Testis (tissue), 3 donors: ENCODE data around the gene CPE. TPM values are rescaled to one million over a fixed set of nuclear protein-coding genes. Genes with fewer than 3 reads are reported as not detected.
"Not testable (repeated sequence)": the region's sequence is repeated elsewhere in the genome, so short reads cannot be mapped to it uniquely, and the experiment has no call there.

Experiments used
- DNase-seq: peaks from one replicate; pipeline ENCODE4 v3.0.0-alpha.2; 2019
- H3K27ac ChIP-seq, 2 donors: fragments of 200-600 bp; sonication (generic); one replicate each; pipeline ENCODE4 v1.5.1; 2019
- H3K27me3 ChIP-seq: fragments of 200-600 bp; sonication (generic); one replicate; pipeline ENCODE4 v1.5.1; 2019
- H3K36me3 ChIP-seq: fragments of 200-600 bp; sonication (generic); one replicate; pipeline ENCODE4 v1.5.1; 2017; ENCODE audit warnings: low read depth; ENCODE audit errors: missing control alignments
- H3K4me1 ChIP-seq: fragments of 200-600 bp; sonication (generic); one replicate; pipeline ENCODE4 v1.5.1; 2019
- H3K4me3 ChIP-seq, 2 donors: fragments of 200-600 bp; sonication (generic); one replicate each; pipeline ENCODE4 v1.5.1; 2017 to 2019
- H3K9me3 ChIP-seq: fragments of 200-600 bp; sonication (generic); one replicate; pipeline ENCODE4 v1.5.1; 2017
- POLR2A ChIP-seq: fragments of 450-650 bp; IDR thresholded peaks from one replicate; pipeline ENCODE4 v1.6.1; 2017; ENCODE audit warnings: antibody characterized with exemption, mild to moderate bottlenecking, moderate library complexity
- WGBS, 2 donors: methylation state at CpG; one replicate each; pipeline ENCODE4 v1.1.5; 2018; 5-methylcytosine and 5-hydroxymethylcytosine counted together
- intact Hi-C: fragments of 100-400 bp; cut with DNase I; formaldehyde crosslinking; loops from one replicate; pipeline ENCODE4 v1.15.1; 2023; ENCODE audit warnings: low total_unique reads
- polyA plus RNA-seq: library from polyadenylated mRNA; stranded (reverse); fragments of 350-450 nt; fragmentation: Illumina TruSeq; extraction: RNeasy Lipid Tissue Mini Kit (QIAGEN cat#74804); gene quantifications from one replicate; pipeline ENCODE4 v1.2.3, GENCODE V29; 2014; ENCODE audit warnings: low read depth, low replicate concordance; ENCODE audit not compliant: insufficient read depth
- total RNA-seq, 2 donors: library from RNA; depleted of rRNA; stranded (reverse); fragments of >200 nt; gene quantifications; one replicate each; pipeline ENCODE4 v1.2.3, GENCODE V29; 2016
- TF ChIP-seq, protein P1 (sequence below), 3 experiments: fragments of 450-650 bp in 2 of 3; fragments of 200-600 bp in 1 of 3; sonication (generic) in 1 of 3; IDR thresholded peaks; one replicate each; pipeline ENCODE4 v1.5.1; 2016 to 2019; ENCODE audit warnings: antibody characterized with exemption in 3 of 3, mild to moderate bottlenecking in 2 of 3, moderate library complexity in 1 of 3

The CPE gene
- total and polyA plus RNA-seq, 3 donors from 2014 or later: 290 to 589 (median 324) TPM

DNA sequence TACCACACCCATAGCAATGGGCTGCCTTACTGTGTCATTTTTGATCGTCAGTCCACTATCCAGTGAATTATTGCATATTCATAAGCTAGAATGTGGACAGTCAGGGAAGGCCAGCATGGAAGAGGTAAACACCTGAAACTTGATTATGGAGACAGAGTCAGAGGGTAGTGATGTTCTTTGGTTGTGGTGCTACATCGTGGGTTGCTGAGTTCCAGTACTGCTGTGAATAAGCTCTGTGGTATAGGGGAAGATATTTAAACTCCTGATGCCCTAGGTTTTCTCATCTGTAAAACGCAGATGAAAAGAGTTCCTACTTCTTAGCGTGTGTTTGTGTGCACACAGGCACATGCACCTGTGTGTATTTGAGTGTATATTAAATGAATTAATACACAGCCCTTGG is 69.9 kb downstream of the CPE start:
- DNase-seq: no peak
- H3K4me1 ChIP-seq: no peaks in the 10 kb centered on the region
- no peaks in the 10 kb centered on the region for H3K36me3 ChIP-seq
- no peak overlapping the region for H3K4me3 ChIP-seq
- WGBS, 2 donors: 93 to 95% methylated on average over 4 of the region's 4 CpGs
- intact Hi-C loops: no loop called here
- no peak for TF ChIP-seq POLR2A
- TF ChIP-seq, protein P1, sequence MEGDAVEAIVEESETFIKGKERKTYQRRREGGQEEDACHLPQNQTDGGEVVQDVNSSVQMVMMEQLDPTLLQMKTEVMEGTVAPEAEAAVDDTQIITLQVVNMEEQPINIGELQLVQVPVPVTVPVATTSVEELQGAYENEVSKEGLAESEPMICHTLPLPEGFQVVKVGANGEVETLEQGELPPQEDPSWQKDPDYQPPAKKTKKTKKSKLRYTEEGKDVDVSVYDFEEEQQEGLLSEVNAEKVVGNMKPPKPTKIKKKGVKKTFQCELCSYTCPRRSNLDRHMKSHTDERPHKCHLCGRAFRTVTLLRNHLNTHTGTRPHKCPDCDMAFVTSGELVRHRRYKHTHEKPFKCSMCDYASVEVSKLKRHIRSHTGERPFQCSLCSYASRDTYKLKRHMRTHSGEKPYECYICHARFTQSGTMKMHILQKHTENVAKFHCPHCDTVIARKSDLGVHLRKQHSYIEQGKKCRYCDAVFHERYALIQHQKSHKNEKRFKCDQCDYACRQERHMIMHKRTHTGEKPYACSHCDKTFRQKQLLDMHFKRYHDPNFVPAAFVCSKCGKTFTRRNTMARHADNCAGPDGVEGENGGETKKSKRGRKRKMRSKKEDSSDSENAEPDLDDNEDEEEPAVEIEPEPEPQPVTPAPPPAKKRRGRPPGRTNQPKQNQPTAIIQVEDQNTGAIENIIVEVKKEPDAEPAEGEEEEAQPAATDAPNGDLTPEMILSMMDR (IDR thresholded peaks at IDR 0.05): no peak
- H3K27me3 ChIP-seq: no peaks in the 10 kb centered on the region
- no peaks in the 10 kb centered on the region for H3K9me3 ChIP-seq
- no peak overlapping the region for H3K27ac ChIP-seq

GRCh38 chr4:165449333-165449732 is 70.5 kb downstream of the CPE start:
- 87 to 89% methylated on average over 6 of the region's 6 CpGs for WGBS, 2 donors

DNA sequence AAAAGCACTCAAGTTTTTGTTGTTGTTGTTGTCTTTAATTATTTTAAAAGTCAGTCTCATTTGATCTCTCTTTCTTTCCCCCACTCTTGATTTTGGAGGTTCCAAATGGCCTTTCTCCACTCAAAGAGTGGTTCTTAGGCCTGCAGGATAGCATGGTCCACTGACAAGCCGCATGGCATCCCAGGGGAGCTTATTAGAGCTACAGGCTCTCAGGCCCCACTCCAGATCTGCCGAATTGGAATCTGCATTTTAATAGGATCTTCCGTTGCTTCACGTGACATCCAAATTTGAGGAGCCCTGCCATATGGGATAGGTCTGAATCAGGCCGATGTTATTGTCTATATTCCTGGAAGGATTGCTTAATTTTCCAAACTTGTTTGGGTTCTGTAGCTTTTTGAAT is 72.1 kb downstream of the CPE start:
- intact Hi-C loops: no loop called here
- no peak for DNase-seq
- no peak overlapping the region for H3K4me3 ChIP-seq
- H3K27ac ChIP-seq: no peak overlapping the region
- no peaks in the 10 kb centered on the region for H3K9me3 ChIP-seq
- TF ChIP-seq, protein P1 (IDR thresholded peaks at IDR 0.05): no peak
- no peak for TF ChIP-seq POLR2A
- 76 to 81% methylated on average over 5 of the region's 5 CpGs for WGBS, 2 donors
- no peaks in the 10 kb centered on the region for H3K36me3 ChIP-seq
- H3K4me1 ChIP-seq: no peaks in the 10 kb centered on the region
- no peaks in the 10 kb centered on the region for H3K27me3 ChIP-seq

More at GRCh38 chr4:165449333-165449732, 70.5 kb downstream of the CPE start:
- no peaks in the 10 kb centered on the region for H3K4me1 ChIP-seq
- no peak overlapping the region for H3K4me3 ChIP-seq
- H3K27me3 ChIP-seq: no peaks in the 10 kb centered on the region
- intact Hi-C loops: no loop called here
- DNase-seq: no peak
- no peak for TF ChIP-seq POLR2A
- TF ChIP-seq, protein P1 (IDR thresholded peaks at IDR 0.05): no peak
- no peak overlapping the region for H3K27ac ChIP-seq
- no peaks in the 10 kb centered on the region for H3K9me3 ChIP-seq
- no peaks in the 10 kb centered on the region for H3K36me3 ChIP-seq

GRCh38 chr4:165453140-165453539 is 74.3 kb downstream of the CPE start:
- H3K27me3 ChIP-seq, H3K27ac ChIP-seq, DNase-seq, intact Hi-C loops, H3K9me3 ChIP-seq, H3K36me3 ChIP-seq, H3K4me3 ChIP-seq, H3K4me1 ChIP-seq: not testable (repeated sequence)
- 90 to 94% methylated on average over 5 of the region's 5 CpGs for WGBS, 2 donors

DNA sequence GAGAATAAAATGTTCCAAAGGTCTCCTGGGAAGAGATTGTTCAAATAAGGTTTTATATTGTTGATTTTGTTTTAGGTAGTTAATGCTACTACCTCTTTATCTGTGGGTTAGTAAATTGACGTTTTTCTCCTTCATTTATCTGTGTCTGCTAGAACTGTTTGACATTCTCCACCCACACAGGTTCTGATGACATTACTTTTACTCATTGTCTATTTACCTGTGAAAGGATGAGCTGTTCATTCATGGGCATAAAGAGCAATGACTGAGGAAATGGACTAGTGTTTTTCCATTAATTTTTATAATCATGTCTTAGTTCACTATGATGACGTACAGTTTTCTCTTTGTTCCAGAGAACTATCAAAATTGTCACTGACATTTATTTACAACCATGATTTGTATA is 75.6 kb downstream of the CPE start:
- intact Hi-C loops: no loop called here

More for the DNA sequence above, 75.6 kb downstream of the CPE start:
- 44 to 47% methylated on average over 2 of the region's 2 CpGs for WGBS, 2 donors
- Histone ChIP-seq H3K4me1 (peaks cover 3% of the 10 kb centered on the region), H3K27ac (no peak overlapping the region), H3K4me3 (no peak overlapping the region), H3K9me3 (no peaks in the 10 kb centered on the region), H3K27me3 (no peaks in the 10 kb centered on the region), H3K36me3 (no peaks in the 10 kb centered on the region)
- no peak for TF ChIP-seq POLR2A
- TF ChIP-seq, protein P1 (IDR thresholded peaks at IDR 0.05): no peak
- DNase-seq: no peak
